AG09309 (cell line): ENCODE data around the gene CLCN7.
A peak's percentile ranks its signal among the peaks of the same experiment; 100 is the strongest.

Experiments
- DNase-seq: peaks from one replicate; pipeline ENCODE4 v3.0.0-alpha.2; 2010; ENCODE audit warnings: low read depth
- H3K4me3 ChIP-seq: 2 replicates; pipeline ENCODE4 v1.5.1; 2011; ENCODE audit warnings: mild to moderate bottlenecking, low read depth, low read length, moderate library complexity; ENCODE audit not compliant: control insufficient read depth
- TF ChIP-seq, protein P1 (sequence below): IDR thresholded peaks from 2 replicates; pipeline ENCODE4 v1.5.1; 2011; ENCODE audit warnings: mild to moderate bottlenecking, low read depth, low read length, inconsistent platforms; ENCODE audit not compliant: insufficient read depth, control insufficient read depth; ENCODE audit errors: missing control alignments

Gene CLCN7

DNA sequence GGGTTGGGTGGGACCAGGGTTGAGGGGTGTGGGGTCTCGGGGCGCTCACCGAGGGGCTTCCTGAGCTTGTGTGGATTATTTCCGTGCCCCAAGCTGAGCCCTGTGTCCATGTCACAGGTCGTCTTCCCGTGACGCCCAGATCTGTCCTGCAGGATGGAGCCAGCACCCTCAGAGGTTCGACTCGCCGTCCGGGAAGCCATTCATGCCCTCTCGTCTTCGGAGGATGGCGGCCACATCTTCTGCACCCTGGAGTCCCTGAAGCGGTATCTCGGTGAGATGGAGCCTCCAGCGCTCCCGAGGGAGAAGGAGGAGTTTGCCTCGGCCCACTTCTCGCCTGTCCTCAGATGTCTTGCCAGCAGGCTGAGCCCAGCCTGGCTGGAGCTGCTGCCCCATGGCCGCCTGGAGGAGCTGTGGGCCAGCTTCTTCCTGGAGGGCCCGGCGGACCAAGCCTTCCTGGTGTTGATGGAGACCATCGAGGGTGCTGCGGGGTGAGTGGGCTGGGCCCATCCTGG is 19.4 kb upstream of the CLCN7 start:
- H3K4me3 ChIP-seq, result peak overlapping the region; percentile 90
- TF ChIP-seq, protein P1, sequence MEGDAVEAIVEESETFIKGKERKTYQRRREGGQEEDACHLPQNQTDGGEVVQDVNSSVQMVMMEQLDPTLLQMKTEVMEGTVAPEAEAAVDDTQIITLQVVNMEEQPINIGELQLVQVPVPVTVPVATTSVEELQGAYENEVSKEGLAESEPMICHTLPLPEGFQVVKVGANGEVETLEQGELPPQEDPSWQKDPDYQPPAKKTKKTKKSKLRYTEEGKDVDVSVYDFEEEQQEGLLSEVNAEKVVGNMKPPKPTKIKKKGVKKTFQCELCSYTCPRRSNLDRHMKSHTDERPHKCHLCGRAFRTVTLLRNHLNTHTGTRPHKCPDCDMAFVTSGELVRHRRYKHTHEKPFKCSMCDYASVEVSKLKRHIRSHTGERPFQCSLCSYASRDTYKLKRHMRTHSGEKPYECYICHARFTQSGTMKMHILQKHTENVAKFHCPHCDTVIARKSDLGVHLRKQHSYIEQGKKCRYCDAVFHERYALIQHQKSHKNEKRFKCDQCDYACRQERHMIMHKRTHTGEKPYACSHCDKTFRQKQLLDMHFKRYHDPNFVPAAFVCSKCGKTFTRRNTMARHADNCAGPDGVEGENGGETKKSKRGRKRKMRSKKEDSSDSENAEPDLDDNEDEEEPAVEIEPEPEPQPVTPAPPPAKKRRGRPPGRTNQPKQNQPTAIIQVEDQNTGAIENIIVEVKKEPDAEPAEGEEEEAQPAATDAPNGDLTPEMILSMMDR, result peak; percentile 88
- peak; percentile 25 for DNase-seq

DNA sequence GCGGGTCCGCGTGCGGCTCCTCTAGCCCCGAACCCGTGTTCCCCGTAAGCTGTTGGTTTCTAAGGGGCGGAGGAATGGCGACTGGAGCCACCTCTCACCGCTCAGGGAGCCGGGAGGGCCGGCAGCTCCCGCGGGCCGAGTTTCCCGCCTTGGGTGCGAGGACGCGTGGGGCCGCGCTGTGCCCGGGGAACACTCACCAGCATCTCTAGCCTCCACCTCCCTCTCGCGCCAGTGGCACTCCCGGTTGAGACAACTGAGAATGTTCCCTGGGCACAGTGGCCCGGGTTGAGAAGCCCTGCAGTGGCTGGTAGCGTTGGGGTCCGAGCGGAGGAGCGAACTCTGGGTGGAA is 18.9 kb upstream of the CLCN7 start:
- TF ChIP-seq, protein P1, result no peak
- DNase-seq, result no peak
- H3K4me3 ChIP-seq, result peak overlapping the region; percentile 90

DNA sequence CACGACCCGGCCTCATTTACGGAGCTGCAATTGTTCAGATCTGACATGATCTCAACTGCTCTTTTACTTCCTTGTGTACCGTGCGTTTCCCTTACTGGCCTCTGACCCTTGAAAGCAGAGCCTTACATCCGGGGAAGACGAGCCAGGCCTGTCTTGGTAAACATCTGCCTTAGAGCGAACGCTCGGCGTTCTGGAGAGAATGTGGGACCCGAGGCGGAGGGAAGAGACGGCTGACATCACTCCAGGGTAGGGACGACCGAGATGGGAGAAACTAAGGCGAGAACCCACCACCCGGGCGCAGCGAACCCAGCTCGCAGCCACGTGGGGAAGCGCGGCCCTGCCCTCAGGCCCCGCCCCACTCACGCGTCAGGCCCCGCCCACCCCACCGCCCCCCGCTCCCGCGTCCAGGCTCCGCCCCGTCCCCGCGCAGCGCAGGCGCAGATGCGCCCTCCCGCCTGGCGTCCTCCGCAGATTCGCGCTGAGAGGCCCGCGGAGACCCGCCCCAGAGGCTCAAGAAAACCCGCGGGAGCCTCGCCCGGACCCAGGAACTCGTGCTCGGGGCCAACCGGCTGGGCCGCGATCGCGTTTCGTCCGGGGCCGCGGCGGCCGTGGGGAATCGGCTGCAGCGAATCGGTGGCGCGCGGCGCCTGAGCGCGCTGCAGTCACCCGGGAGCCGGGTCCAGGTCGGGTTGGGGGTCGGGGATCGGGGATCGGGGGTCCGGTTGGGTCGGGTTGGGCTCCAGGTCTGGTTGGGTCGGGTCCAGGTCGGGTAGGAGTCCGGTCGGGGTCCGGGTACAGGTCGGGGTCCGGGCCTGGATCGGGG is 18.3 kb upstream of the CLCN7 start, which contains the start of gene TELO2:
TSS of gene TELO2 (plus strand) at position 438 of the 823 bp plus-strand sequence. CDS start 922 bp downstream, outside the sequence.
- H3K4me3 ChIP-seq, result peak within 1 kb of the TSS; percentile 90
- DNase-seq, result peak; percentile 13
- TF ChIP-seq, protein P1, result no peak

DNA sequence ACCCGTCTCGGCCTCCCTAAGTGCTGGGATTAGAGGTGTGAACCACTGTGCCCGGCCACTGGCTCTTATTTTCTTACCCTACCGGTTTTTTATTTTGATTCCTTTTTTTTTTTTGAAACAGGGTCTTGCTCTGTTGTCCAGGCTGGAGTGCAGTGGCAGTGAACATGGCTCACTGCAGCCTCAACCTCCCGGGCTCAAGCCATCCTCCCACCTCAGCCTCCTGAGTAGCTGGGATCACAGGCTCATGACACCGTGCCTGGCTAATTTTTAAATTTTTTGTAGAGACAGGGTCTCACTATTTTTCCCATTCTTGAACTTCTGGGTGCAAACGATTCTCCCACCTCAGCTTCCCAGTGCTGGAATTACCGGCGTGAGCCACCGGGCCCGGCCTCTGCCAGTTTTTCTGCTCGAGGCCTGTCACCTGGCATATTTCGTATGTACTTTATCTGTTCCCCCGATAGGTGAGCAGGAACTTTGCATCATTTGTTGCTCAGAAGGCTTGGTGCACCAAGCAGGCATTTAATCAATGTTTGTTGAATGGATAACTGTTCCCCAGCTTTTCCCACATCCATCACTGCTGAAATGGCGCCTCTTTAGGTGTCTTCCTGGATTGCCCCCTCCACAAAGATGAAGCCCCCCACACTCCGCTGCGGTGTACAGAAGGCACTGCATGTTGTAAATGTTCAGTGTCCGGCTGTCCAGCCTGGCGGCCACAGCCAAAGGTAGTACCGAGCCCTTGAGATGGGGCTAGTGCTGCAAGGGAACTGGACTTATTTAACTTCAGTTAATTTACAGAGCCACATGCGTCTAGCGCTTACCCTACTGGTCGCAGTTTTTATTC is 17.5 kb upstream of the CLCN7 start:
- no peak for DNase-seq
- no peak overlapping the region for H3K4me3 ChIP-seq
- TF ChIP-seq, protein P1, result no peak

DNA sequence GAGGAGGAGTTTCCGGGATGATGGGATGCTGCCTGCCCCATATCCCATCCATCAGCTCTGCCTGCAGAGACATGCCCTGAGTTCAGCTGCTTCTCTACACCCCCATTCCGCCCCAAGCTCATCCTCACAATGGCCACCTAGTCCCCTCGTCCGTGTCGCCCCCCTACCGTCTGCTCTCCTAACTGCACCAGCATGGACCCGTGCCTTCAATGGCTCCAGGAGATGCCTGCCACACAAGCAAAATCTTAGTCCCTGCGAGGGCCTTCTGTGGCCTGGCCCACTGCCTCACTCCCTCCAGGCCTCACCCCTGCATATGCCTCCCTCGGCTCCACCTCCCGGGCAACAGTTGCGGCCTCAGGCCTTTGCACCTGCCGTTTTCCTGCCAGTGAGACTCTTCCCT is 16.5 kb upstream of the CLCN7 start:
- no peak for DNase-seq
- TF ChIP-seq, protein P1, result no peak
- H3K4me3 ChIP-seq, result no peak overlapping the region

DNA sequence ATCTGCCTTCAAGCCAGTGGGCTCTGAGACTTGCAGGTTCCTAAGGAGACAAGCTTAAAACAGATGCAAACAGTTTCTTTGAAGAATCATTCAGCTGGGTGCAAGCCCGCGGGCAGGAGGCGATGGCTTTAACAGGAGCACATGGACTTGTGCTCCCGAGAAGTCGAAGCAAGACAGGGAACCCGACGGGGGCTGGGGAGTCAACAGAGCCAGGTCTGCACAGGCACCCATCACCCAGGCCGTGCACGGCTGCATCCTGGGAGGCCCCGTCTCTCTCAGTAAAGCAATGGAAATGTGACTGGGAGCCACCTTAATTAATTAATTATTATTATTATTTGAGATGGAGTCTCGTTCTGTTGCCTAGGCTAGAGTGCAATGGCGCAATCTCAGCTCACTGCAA is 14.2 kb upstream of the CLCN7 start:
- no peak for DNase-seq
- no peak overlapping the region for H3K4me3 ChIP-seq
- TF ChIP-seq, protein P1, result no peak
